AG09319 (cell line): ENCODE results near the gene PPIE.
"Not testable (repeated sequence)": the region's sequence is repeated elsewhere in the genome, so short reads cannot be mapped to it uniquely, and the experiment has no call there.

Experiments
- DNase-seq: peaks from one replicate; pipeline ENCODE4 v3.0.0-alpha.2; 2010; ENCODE audit warnings: low read depth; ENCODE audit errors: extremely low read depth
- TF ChIP-seq, protein P1 (sequence below): IDR thresholded peaks from 2 replicates; pipeline ENCODE4 v1.5.1; 2011; ENCODE audit warnings: low read depth, mild to moderate bottlenecking, inconsistent platforms, low read length, moderate library complexity

Gene PPIE

DNA sequence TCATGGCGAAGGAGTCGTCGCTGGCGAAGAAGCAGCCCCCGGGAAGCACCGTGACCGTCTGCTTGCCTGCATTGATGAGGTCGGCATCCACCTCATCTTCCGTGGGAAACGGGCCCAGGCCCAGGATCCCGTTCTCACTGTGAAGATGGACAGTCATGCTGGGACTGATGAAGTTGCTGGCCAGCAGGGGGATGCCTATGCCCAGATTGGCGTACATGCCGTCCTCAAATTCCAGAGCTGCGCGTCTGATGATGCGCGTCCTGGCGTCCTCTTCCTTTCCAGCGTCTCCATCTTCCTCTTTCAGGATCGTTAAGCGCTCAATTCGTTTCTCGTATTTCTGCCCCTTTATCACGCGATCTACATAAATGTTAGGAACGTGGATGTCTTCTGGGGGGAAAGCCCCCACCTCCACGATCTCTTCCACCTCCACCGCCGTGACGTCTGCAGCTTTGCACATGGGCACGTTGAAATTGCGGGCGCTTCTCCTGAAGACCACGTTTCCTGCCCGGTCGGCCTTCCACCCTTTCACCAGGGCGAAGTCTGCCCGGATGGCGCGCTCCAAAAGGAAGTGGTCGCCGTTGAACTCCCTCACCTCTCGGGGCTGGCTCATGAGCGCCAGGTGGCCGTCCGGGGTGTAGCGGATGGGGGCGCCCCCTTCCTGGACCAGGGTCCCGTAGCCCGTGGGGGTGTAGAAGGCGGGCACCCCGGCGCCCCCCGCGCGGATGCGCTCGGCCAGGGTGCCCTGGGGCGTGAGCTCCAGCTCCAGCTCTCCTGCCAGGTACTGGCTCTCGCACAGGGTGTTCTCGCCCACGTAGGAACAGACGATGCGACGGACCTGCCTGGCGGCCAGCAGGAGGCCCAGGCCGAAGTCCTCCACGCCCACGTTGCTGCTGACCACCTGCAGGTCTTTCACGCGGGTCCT lies 31.7 kb downstream of the PPIE start:
- DNase-seq = not testable (repeated sequence)

DNA sequence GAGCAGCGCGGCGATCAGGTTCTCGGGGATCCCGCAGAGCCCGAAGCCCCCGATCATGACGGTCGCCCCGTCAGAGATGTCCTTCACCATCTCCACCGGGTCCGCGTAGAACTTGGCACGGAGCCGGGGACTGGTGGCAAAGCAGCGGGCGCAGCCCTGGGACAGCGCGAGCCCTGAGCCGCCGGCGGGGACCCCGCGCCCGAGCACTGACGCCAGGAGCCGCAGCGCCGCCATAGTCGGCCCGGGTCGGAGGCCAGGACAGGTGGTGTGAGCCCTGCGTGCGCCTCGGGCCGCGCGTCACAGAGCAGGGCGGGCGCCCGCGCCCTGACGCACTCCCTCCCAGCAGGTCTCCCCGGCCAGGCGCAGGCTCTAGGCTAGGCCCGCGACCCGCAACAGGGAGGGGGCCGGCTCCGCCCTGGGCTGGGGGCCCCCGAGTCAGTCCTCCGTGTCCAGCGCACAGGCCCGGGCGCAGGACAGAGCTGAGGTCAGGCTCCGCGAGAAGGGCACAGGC lies 32.4 kb downstream of the PPIE start, which contains the start of gene OXCT2:
TSS of gene OXCT2 (minus strand) at position 327 of the 511 bp plus-strand sequence. CDS start at position 234, 93 bp downstream.
- DNase-seq = not testable (repeated sequence)

DNA sequence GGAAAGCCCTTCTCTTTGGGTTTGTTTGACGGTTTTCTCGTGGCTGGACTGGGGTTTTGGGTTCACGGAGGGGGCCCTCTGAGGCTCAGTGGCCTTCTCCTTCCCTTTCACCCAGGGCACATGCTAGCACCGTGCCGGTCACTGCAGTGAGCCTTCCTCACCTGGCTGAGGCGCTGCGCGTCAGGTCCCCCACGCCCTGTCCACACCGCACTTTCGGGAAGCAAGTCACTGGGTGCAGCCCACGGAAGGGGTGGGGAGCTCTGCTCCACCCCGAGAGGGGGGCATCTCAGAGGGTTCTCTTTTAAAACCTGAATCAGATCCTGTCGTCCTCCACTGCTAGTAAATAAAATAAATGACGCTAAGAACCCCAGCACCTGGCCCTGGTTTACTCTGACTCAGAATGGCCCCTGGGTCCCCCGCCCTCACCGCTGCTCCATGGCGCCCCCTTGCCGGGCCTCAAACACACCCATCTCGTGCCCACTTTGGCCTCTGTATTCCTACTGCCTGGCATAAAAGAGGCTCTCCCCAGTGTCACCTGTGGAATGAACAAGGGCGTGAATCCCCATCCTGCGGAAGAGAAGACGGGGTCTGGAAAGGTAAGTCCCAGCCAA lies 34.8 kb downstream of the PPIE start:
- DNase-seq = not testable (repeated sequence)

DNA sequence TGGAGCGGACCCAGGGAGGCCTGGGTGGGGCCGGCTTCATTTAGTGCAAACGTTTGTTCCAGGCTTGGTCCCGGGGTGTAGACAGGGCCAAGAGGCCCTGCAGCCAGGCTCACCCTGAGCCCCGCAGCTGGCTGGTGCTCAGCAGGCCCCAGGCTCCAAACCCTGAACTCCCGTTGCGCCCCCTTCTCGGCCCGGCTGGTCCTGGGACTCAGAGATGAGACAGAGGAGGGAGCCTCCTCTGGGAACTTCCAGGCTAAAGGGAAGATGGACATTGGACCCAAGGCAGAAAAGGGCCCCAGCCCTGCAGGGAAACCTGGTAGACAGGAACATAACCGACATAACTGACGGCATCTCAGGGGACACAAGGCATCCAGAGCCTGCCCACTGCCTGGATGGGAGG lies 36.5 kb downstream of the PPIE start:
- not testable (repeated sequence) for DNase-seq

DNA sequence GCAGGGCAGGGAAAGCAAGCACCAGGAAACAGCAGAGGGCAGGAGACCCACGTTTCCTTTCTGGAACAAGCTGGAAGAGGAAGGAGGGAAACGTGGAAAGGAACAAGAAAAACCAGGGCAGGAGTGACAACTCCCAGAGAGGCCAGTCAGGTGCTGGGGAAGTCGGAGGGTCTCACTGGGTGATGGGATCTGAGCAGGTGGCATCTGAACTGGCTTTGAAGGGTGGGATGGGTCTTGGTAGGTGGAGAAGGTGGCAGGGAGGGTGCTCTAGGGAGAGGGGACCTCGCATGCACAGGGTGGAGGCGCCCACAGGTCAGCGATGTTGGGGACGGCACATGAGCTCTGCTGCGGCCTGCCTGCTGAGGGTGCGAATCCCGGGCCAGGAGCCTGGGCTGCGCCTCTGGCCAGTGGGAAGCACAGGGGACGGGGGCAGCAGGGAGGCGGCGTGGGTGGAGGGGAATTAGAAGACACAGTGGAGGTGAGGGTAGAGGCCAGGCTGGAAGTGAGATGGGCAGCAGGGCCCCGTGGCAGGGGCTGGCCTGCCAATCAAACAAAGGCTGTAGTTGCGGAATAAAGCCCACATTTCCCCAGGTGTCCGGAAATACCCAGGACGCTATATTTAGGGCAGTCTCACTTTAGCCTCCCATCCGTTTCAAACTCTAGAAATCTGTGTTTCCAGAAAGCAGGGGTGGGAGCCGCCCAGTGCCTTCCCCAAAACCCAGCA lies 37.2 kb downstream of the PPIE start:
- not testable (repeated sequence) for DNase-seq

DNA sequence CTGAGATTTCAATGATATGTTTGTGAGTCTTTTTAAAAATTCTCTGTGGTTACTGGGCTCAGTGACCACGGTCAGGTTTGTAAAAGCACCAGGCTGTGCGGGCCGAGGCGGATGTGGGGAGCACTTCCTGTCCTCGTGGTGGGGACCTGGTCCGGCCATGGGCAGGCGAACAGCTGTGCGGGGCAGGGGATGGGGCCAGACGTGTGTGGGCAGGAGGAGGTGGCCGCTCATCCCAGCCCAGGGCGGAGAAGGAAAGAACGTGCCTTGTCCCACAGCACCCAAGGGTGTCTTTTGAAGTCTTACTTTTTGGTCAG lies 37.7 kb downstream of the PPIE start:
- DNase-seq = no peak
- TF ChIP-seq, protein P1, sequence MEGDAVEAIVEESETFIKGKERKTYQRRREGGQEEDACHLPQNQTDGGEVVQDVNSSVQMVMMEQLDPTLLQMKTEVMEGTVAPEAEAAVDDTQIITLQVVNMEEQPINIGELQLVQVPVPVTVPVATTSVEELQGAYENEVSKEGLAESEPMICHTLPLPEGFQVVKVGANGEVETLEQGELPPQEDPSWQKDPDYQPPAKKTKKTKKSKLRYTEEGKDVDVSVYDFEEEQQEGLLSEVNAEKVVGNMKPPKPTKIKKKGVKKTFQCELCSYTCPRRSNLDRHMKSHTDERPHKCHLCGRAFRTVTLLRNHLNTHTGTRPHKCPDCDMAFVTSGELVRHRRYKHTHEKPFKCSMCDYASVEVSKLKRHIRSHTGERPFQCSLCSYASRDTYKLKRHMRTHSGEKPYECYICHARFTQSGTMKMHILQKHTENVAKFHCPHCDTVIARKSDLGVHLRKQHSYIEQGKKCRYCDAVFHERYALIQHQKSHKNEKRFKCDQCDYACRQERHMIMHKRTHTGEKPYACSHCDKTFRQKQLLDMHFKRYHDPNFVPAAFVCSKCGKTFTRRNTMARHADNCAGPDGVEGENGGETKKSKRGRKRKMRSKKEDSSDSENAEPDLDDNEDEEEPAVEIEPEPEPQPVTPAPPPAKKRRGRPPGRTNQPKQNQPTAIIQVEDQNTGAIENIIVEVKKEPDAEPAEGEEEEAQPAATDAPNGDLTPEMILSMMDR = no peak

DNA sequence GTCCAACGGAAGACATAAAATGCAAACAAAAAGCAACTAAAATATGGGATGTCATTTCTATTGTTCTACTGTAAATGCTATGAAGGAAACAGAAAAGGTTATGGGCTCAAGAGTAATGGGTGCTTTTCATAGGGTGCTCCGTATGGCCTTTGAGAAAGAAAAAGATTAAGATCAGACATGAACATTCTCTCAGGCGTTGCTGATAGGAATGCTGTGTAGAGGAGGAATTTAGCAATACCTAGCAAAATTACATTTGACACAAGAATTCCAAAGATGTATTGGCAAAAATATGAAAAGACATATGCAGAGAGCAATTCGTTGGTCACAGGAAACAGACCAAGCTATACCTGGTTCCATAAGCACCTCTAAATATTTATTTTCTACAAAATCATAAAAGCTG lies 38.2 kb downstream of the PPIE start:
- TF ChIP-seq, protein P1 = no peak
- no peak for DNase-seq

DNA sequence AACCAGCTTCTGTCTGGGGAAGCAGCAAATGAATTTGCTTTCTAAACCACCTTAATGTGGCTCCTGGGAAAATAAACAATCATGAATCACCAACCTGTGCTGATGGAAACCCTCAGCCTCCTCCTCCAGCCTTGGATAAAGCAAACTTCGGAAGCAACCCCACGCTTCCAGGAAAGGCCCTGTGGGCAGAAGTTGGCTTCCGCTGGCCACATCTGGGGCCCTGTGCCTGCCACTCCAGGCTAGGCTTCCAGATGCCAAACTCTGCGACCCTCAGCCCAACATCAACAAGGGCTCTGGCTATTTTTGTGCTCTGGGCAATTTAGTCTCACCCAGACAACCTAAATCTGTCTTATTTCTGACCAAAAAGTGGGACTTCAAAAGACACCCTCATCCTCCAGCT lies 38.6 kb downstream of the PPIE start:
- TF ChIP-seq, protein P1 = no peak
- DNase-seq = no peak

DNA sequence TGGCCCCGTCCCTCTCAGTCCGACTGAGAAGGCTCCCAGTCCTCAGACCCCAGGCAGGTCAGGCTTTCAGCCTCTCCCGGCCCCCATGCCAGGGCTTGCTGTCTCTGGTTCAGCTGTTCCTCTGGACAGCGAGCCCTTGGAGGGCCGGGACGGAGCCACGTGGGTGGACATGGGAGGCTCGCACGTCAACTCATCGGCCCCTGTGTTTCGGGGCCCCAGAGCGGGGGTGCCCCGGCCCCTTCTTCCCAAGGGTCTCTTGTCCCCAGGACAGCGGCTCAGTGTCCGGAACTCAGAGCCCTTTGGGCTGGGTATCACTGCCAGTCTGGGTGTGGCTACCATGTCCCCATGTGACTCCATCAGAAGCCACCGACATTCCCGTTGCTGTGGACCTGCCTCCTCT lies 39.2 kb downstream of the PPIE start:
- not testable (repeated sequence) for DNase-seq

DNA sequence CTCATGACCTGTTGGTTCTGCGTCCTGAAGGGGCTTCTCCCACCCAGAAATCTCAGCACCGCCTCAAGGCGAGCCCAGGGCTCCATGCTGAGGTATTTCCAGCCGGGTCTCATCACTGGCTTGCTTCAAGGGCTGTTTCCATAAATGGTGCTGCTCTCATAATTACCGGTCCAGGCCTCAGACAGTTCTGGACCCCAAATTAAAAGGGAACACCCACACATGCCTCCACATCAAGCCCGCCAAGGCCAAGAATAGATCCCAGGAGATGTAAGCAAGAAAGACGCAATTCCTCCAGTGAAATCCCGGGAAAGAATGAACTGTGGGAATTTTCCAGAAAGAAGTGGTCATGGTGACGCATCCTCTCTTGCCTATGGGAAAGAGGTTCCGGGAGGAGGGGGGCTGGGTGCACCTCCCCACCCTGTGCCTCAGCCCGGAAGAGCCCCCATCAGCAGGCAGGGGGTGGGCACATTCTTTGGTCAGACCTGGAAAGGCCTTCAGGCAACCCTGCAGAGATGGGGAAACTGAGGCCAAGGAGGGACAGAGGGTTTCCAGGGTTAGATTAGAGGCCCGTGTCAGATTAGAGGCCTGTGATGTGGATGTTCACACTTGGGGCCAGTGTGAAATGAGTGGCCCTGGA lies 39.9 kb downstream of the PPIE start:
- DNase-seq = not testable (repeated sequence)

DNA sequence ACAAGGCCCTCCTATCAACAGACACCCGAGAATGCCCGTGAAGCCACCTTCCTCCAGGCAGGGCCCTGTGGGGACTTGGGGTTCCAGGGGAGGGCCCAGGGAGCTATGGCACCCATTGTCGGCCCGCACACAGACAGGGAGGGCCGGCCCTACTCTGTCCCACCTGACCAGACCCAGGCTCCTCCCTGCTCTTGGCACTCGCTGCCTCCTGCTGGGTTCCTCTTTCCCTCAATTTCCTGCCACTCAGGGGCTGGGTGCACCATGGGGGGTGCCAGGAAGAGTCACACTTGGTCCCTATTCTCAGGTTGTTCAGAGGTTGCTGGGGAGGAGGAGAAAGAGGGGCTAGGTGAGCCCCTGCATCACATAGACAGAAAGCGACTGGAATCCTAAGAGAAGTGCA lies 40.5 kb downstream of the PPIE start:
- no peak for DNase-seq

More for the DNA sequence above, 40.5 kb downstream of the PPIE start:
- TF ChIP-seq, protein P1 = no peak
